IPS-18a (cell line): ENCODE data around the gene CCDC88B.
"Not testable (repeated sequence)": the region's sequence is repeated elsewhere in the genome, so short reads cannot be mapped to it uniquely, and the experiment has no call there.

Experiments used
- H3K27ac ChIP-seq: one replicate; pipeline ENCODE4 v1.5.1; 2013; ENCODE audit warnings: low read length
- H3K27me3 ChIP-seq: one replicate; pipeline ENCODE4 v1.6.1; 2013; ENCODE audit warnings: mild to moderate bottlenecking, low read length; ENCODE audit not compliant: control insufficient read depth, insufficient read depth
- H3K36me3 ChIP-seq: one replicate; pipeline ENCODE4 v1.6.1; 2013; ENCODE audit warnings: low read depth, low read length; ENCODE audit not compliant: control insufficient read depth
- H3K4me1 ChIP-seq: one replicate; pipeline ENCODE4 v1.6.1; 2013; ENCODE audit warnings: low read depth, low read length; ENCODE audit not compliant: control insufficient read depth
- H3K4me3 ChIP-seq: one replicate; pipeline ENCODE4 v1.5.1; 2013; ENCODE audit warnings: low read length
- H3K9ac ChIP-seq: one replicate; pipeline ENCODE4 v1.6.1; 2013; ENCODE audit warnings: mild to moderate bottlenecking, low read length, moderate library complexity
- H3K9me3 ChIP-seq: one replicate; pipeline ENCODE4 v1.6.1; 2013; ENCODE audit warnings: low read depth, low read length; ENCODE audit not compliant: control insufficient read depth

The CCDC88B gene

GRCh38 chr11:64306563-64306875 is 33.5 kb upstream of the CCDC88B start:
- Histone ChIP-seq H3K9ac (peak overlapping the region; percentile 82), H3K27me3 (peaks cover 5% of the 10 kb centered on the region), H3K4me1 (peaks cover 10% of the 10 kb centered on the region), H3K27ac (no peak overlapping the region), H3K9me3 (no peaks in the 10 kb centered on the region), H3K36me3 (no peaks in the 10 kb centered on the region), H3K4me3 (peak overlapping the region; percentile 80)

GRCh38 chr11:64306876-64307622 is 33.0 kb upstream of the CCDC88B start:
- Histone ChIP-seq H3K27me3 (no peaks in the 10 kb centered on the region), H3K4me3 (peak overlapping the region; percentile 80), H3K9ac (peak overlapping the region; percentile 82), H3K36me3 (no peaks in the 10 kb centered on the region), H3K27ac (no peak overlapping the region), H3K9me3 (no peaks in the 10 kb centered on the region), H3K4me1 (peaks cover 10% of the 10 kb centered on the region)

DNA sequence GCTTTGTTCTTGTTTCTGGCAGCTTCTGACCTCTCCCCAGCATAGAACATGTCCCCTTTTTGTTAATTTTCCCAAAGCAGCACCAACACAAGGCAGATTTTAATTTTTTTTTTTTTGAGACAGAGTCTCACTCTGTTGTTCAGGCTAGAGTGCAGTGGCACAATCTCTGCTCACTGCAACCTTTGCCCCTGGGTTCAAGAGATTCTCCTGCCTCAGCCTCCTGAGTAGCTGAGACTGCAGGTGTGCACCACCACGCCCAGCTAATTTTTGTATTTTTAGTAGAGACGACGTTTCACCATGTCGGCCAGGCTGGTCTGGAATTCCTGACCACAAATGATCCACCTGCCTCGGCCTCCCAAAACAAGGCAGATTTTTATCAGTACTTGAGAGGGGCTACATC is 32.2 kb upstream of the CCDC88B start:
- H3K9me3 ChIP-seq, H3K4me3 ChIP-seq, H3K9ac ChIP-seq, H3K36me3 ChIP-seq, H3K27me3 ChIP-seq, H3K27ac ChIP-seq: not testable (repeated sequence)
- peaks cover 10% of the 10 kb centered on the region for H3K4me1 ChIP-seq

DNA sequence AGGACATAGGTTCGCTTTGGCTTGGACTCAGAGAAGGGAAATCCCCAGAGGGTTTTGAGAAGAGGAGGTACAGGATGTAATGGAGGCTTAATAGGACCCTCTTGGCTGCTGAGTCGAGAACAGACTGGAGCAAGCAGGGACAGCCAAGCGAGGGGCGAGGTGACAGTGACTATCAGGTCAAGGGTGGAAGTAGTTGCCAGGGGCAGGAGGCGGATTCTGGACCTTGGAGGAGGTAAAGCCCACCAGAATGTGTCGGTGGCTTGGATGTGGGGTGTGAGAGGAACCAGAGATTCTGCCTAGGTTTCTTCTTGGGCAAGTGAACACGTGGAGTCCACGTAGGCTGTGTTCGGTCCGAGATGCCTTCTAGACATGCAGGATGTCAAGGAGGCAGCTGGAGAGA is 27.1 kb upstream of the CCDC88B start:
- no peak overlapping the region for H3K27ac ChIP-seq
- H3K27me3 ChIP-seq = no peaks in the 10 kb centered on the region
- H3K9me3 ChIP-seq = no peaks in the 10 kb centered on the region
- no peak overlapping the region for H3K4me3 ChIP-seq
- no peaks in the 10 kb centered on the region for H3K4me1 ChIP-seq
- H3K36me3 ChIP-seq = peaks cover 12% of the 10 kb centered on the region
- H3K9ac ChIP-seq = no peak overlapping the region

- H3K27me3 ChIP-seq = no peaks in the 10 kb centered on the region
- H3K9me3 ChIP-seq = no peaks in the 10 kb centered on the region
- no peak overlapping the region for H3K9ac ChIP-seq
- no peaks in the 10 kb centered on the region for H3K4me1 ChIP-seq
- H3K4me3 ChIP-seq = no peak overlapping the region
- peaks cover 12% of the 10 kb centered on the region for H3K36me3 ChIP-seq
- H3K27ac ChIP-seq = no peak overlapping the region
Observed at GRCh38 chr11:64313491-64314145, 26.4 kb upstream of the CCDC88B start.

DNA sequence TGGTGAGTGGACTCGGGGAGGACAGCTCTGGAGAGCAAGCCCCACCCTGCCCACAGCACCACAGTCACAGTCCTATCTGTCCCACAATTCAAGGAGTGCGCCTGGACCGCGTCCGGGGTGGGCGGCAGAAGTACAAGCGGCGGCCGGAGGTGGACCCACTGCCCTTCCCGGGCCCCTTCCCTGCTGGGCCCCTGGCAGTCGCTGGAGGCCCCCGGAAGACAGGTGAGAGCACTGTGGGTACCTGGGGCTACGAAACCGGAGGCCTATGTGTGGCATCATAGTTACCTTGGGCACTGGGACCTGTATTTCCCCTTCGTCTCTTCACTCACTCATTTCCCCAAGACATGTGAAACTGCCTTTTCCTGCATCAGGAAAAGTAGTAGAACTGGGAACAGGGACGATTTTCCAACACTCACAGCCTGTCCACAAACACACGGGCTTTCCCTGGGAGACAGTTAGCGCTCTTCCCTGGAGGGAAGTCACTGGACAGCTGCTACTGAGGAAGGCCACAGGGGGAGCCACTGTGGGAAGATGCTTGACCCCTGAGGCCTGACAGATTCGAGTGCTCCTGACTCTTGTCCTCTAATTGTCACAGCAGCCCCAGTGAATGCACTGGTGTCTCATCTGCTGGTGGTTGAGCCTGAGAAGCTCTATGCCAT is 25.7 kb upstream of the CCDC88B start:
- Histone ChIP-seq H3K36me3 (peaks cover 12% of the 10 kb centered on the region), H3K4me3 (no peak overlapping the region), H3K27me3 (no peaks in the 10 kb centered on the region), H3K27ac (no peak overlapping the region), H3K9ac (no peak overlapping the region), H3K4me1 (peaks cover 5% of the 10 kb centered on the region), H3K9me3 (no peaks in the 10 kb centered on the region)

DNA sequence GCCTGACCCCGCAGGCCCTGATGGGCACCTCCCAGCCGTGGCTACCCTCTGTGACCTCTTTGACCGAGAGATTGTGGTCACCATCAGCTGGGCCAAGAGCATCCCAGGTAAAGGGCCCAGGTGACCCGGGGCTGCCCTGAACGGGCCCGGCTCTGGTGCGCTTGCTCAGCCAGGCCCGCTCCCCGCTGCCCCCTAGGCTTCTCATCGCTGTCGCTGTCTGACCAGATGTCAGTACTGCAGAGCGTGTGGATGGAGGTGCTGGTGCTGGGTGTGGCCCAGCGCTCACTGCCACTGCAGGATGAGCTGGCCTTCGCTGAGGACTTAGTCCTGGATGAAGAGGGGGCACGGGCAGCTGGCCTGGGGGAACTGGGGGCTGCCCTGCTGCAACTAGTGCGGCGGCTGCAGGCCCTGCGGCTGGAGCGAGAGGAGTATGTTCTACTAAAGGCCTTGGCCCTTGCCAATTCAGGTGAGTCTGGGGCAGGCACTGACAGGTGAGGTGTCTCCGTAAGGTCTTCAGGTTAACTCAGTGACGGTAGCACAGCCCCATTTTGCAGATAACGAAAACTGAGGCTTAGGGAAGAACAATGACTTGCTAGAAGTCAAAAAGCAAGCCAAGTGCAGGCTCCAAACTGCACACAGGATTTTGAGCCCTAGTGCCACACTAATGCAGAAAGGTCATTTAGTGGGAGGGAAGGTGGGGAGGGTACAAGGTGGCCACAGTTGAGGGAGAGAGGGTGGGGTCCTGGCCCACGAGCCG is 25.0 kb upstream of the CCDC88B start:
- no peaks in the 10 kb centered on the region for H3K27me3 ChIP-seq
- no peak overlapping the region for H3K4me3 ChIP-seq
- H3K9me3 ChIP-seq = no peaks in the 10 kb centered on the region
- H3K27ac ChIP-seq = no peak overlapping the region
- peaks cover 6% of the 10 kb centered on the region for H3K4me1 ChIP-seq
- peaks cover 12% of the 10 kb centered on the region for H3K36me3 ChIP-seq
- H3K9ac ChIP-seq = no peak overlapping the region

DNA sequence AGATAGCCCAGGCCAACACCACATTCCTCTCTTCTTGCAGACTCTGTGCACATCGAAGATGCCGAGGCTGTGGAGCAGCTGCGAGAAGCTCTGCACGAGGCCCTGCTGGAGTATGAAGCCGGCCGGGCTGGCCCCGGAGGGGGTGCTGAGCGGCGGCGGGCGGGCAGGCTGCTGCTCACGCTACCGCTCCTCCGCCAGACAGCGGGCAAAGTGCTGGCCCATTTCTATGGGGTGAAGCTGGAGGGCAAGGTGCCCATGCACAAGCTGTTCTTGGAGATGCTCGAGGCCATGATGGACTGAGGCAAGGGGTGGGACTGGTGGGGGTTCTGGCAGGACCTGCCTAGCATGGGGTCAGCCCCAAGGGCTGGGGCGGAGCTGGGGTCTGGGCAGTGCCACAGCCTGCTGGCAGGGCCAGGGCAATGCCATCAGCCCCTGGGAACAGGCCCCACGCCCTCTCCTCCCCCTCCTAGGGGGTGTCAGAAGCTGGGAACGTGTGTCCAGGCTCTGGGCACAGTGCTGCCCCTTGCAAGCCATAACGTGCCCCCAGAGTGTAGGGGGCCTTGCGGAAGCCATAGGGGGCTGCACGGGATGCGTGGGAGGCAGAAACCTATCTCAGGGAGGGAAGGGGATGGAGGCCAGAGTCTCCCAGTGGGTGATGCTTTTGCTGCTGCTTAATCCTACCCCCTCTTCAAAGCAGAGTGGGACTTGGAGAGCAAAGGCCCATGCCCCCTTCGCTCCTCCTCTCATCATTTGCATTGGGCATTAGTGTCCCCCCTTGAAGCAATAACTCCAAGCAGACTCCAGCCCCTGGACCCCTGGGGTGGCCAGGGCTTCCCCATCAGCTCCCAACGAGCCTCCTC is 24.1 kb upstream of the CCDC88B start:
- not testable (repeated sequence) for H3K9me3 ChIP-seq, H3K27ac ChIP-seq, H3K4me1 ChIP-seq, H3K27me3 ChIP-seq, H3K9ac ChIP-seq
- peaks cover 15% of the 10 kb centered on the region for H3K36me3 ChIP-seq
- peak overlapping the region; percentile 98 for H3K4me3 ChIP-seq

GRCh38 chr11:64316672-64317324 is 23.2 kb upstream of the CCDC88B start:
- Histone ChIP-seq H3K9me3 (no peaks in the 10 kb centered on the region), H3K9ac (peak overlapping the region; percentile 92), H3K4me1 (peaks cover 6% of the 10 kb centered on the region), H3K27me3 (no peaks in the 10 kb centered on the region), H3K27ac (peak overlapping the region; percentile 46), H3K36me3 (peaks cover 24% of the 10 kb centered on the region), H3K4me3 (peak overlapping the region; percentile 98)

- Histone ChIP-seq H3K4me1 (peaks cover 6% of the 10 kb centered on the region), H3K27ac (peak within 1 kb of the TSS; percentile 94), H3K9me3 (no peaks in the 10 kb centered on the region), H3K27me3 (no peaks in the 10 kb centered on the region), H3K4me3 (peak within 1 kb of the TSS; percentile 98), H3K36me3 (peaks cover 24% of the 10 kb centered on the region), H3K9ac (peak within 1 kb of the TSS; percentile 92)
Observed at GRCh38 chr11:64317325-64317960, 22.6 kb upstream of the CCDC88B start, which contains the start of gene TRMT112. Gene TRMT112, minus strand, starts transcription at chr11:64317559. Its CDS starts 33 bp downstream, at chr11:64317526.
